ENCODE data around the gene HOMEZ.
A peak's percentile ranks its signal among the peaks of the same experiment; 100 is the strongest.
"Not testable (repeated sequence)": the region's sequence is repeated elsewhere in the genome, so short reads cannot be mapped to it uniquely, and the experiment has no call there.

The HOMEZ gene

DNA sequence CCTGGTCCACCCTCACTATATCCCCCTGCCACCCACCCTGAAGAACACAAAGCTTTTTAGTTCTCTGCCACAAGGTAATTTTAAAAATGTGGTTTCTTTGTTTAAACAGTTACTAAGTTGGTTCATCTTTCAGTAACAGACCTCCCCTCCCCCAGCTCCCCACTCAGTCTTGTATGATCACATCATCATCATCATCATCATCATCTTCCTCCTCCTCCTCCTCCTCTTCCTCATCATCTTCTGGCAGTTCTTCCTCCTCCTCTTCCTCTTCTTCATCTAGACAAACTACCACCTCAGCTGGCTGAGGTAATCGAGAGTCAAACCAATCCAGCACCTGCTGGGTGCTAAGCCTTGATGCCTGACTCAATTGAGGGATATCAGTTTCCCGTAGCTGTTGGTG lies 10.5 kb downstream of the HOMEZ start:
- no peak for DNase-seq

DNA sequence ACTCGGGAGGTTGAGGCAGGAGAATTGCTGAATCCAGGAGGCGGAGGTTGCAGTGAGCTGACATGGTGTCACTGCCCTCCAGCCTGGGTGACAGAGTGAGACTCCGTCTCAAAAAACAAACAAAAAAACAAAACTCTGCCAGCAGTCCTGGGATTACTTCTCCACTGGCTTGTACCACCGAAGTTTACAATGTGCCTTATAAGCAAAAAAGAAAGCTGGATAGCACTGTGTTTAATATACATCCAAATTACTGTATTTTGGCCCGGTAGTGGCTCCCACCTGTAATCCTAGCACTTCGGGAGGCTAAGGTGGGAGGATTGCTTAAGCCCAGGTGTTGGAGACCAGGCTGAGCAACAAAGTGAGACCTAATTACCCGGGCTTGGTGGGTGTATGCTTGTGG lies 16.7 kb downstream of the HOMEZ start:
- no peak for DNase-seq

DNA sequence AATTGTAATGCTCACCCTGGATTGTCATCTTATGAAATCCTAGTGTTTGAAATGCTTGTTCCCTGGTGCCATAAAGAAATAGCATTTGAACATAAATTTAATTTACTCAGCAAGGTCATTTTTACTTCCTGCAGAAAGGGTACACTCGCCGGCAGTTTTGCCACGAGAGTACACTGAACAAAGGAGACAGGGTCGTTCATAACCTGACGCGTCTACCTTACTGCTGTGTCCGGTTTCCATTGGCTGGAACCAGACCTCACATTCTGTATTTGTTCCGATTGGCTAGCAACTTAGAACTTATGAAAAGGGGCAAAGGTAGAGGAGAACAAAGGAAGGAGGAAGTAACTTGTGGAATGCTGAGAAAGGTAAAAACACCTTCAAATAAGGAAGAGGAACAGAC lies 25.1 kb downstream of the HOMEZ start:
- not testable (repeated sequence) for DNase-seq

DNA sequence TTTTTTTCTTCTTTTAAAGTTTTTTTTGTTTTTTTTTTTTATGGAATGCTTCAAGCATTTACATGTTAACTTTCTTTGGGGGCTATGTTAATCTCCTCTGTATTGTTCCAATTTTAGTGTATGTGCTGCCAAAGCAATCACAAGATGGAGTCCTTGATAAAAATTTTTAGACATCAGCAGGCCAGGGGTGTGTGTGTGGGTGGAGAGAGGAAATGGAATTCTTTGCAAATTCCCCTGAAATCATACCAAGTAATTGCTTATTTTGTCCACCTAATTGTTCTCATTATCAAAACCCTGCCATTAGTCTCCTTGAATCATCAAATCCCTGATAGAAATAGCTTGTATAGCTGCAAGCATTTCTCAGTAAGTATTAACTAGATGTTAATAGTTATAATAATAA lies 26.5 kb downstream of the HOMEZ start:
- no peak for DNase-seq

DNA sequence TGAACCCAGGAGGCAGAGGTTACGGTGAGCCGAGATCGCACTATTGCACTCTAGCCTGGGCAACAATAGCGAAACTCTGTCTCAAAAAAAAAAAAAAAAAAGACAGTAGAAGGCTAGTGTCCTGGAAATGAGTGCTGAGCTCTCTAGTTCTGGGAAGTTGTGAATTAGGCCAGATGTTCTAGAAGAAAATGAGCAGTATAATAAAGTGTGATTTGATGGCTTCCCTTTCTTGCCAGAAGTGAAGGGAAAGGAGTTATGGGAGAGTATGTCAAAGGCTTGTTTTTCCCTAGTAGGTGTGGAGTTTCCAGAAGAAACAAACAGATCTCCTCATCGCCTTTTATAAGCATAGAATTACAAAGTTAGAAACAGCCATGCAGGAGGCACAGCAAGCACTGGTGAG lies 27.7 kb downstream of the HOMEZ start:
- DNase-seq: no peak

DNA sequence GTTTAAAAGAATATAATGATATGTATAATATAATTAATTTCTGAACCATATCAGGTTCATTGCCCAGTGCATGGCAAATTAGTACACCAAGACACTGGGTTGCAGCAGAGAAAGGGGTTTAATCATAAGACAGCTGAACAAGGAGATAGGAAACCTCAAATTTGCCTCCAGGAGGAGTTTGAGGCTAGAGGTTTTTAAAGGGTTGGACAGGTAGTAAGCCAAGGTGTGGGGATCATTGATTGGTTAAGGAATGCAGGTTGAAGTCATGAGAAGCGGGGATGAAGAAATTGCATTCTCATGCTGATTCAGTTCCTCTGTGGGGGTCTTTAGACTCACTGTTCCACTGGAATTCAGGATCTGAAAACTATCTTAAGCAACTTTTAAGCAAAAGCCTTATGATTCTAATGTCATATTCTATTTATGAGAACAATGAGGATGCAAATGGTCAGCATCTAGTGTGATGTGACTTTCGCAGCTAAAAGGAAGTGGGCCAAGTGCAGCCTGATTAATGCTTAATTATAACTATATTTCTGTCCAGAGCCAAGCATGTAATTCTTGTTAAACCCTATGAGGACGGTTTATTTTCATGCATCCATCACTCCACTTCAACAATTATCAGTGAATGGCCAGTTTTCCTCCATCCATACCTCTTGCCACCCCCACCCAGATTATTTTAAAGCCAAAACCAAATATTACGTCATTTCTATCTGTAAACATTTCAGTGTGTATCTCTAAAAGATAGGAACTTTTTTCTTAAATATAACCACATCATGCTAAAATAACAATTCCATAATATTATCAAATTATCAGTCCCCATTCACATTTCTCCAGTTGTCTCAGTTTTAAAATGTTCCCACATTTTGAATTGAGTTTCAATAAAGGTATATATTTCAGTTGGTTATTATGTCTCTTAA lies 33.3 kb downstream of the HOMEZ start:
- DNase-seq: no peak

DNA sequence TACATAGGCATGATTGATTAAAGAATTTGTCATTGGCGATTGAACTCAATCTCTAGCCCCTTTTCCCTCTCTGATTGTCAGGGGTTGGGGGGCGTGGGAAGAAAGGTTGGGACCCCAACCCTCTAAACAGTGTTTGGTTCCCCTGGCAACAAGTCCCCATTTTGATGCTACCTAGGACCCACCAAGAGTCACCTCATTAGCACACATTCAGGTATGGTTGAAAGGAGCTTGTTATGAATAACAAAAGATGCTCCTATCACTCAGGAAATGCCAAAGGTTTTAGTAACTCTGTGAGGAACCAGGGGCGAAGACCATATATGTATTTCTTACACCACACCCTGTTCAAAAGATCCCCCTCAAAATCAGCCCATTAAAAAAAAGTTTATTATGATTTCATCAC lies 33.9 kb downstream of the HOMEZ start:
- DNase-seq: no peak

DNA sequence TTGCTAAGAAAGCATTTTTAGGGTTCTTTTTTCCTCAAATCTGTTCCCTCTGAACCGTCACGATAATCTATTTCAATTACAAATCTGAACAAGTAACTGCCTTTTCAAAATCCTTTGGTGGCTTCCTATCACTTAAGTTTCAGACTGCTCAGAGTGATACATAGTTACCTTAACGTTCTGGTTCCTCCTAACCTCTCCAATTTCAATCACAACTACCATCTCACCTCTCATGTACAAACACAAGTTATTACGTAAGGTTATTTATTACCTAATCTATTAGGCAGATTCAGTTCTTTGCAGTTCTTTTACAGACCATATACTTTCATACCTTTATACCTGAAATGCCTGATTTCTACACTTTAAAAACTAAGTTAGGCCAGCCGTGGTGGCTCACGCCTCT lies 36.1 kb downstream of the HOMEZ start:
- DNase-seq: no peak

DNA sequence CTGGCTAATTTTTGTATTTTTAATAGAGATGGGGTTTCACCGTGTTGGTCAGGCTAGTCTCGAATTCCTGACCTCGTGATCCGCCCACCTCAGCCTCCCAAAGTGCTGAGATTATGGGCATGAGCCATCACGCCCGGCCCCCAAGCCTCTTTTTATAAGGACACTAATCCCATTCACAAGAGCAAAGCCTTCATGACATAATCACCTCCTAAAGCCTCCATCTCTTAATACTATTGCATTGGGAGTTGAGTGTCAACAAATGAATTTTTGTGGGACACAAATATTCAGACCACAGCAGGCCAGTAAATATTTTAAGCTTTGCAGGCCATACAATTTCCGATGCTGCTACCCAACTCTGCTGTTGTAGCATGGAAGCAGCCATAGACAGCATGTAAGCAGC lies 37.3 kb downstream of the HOMEZ start:
- DNase-seq: no peak

DNA sequence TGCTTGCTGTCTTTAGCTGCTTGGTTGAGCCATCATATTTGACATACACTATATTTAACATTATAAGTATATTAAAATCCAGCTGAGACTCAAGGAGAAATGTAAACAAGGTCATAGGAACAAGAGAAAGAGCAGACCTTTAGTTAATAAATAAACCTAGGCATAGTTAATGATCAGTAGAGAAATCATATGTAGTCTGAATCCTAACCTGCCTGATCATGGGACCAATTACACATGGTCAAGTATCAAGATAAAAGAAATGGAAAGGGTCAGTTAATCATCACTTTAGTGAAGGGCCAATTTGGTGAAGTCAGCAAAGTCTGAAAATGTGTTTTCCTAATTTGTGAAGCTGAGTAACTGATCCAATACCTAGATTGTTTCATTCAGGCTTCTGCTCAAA lies 40.6 kb downstream of the HOMEZ start:
- no peak for DNase-seq

DNA sequence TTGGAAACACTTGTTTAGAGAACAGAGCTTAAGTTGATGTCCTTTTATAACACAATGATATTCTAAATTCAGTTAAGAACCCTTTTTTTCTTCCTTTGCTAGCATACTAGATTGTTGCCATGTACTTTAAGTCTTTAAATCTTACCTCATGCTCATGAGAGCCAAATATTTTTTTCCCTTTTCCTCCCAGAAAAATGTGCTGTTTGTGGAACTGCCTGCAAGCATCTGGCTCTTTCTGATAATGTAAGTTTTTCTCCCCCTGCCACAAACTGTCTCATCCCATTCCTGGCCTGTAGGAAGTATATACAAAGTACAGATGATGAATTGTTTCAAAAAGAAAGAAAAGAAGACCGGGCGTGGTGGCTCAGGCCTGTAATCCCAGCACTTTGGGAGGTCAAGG lies 42.9 kb downstream of the HOMEZ start:
- DNase-seq: no peak

DNA sequence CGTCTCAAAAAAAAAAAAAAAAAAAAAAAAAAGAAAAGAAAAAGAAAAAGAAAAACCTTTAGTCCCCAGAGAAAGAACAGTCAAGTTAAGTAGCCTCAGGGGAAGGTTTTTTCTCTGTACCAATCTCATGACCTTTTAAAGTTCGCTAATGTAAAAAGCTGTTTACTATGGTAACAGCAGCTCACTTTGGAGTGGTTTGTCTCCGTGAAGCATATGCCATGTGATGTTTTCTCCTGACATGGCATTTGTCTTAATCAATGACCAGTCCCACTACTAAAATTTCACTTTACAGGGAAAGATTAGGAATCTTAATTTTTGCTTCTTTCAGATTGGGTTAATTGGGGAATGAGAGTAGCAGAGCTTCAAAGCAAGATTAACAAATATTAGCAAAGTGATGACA lies 43.9 kb downstream of the HOMEZ start:
- DNase-seq: no peak

DNA sequence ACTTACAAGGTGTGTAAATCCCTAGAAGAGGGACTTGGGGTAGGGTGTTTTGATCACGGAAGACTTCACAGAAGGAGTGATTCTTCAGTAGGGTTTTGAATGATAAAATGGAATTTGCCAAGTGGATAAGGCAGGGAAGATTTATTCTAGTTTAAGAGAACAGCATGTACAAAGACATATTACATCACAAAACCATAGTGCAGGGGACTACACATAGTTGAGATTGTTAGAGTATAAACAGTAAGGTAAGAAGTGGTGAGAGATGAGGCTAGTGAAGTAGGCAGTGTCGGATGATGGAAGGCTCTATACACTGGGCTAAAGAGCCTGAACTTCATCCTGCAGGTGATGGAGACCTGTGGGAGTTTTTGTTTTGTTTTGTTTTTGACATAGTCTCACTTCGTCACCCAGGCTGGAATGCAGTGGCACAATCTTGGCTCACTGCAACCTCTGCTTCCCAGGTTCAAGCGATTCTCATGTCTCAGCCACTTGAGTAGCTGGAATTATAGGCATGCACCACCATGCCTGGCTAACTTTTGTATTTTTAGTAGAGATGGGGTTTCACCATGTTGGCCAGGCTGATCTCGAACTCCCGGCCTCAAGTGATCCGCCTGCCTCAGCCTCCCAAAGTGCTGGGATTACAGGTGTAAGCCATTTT lies 44.7 kb downstream of the HOMEZ start:
- not testable (repeated sequence) for DNase-seq

DNA sequence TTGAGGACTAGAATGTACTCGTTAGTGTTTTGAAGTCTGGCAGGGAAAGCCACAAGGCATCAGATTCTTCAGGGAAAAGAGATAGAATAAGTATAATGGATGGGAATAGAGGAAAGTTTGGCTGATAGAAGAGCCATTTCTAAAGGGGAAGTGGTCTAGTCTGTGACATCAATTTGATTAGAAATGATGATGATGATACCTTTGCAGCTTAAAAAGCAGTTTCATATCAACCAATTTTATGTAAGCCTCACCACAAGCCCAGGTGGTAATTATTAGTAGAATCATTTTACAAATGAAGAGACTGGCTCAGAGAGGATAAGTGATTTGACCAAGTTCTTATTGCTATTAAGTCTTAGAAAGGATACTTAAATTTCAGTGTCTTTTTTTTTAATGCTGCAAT lies 45.3 kb downstream of the HOMEZ start:
- DNase-seq: no peak

DNA sequence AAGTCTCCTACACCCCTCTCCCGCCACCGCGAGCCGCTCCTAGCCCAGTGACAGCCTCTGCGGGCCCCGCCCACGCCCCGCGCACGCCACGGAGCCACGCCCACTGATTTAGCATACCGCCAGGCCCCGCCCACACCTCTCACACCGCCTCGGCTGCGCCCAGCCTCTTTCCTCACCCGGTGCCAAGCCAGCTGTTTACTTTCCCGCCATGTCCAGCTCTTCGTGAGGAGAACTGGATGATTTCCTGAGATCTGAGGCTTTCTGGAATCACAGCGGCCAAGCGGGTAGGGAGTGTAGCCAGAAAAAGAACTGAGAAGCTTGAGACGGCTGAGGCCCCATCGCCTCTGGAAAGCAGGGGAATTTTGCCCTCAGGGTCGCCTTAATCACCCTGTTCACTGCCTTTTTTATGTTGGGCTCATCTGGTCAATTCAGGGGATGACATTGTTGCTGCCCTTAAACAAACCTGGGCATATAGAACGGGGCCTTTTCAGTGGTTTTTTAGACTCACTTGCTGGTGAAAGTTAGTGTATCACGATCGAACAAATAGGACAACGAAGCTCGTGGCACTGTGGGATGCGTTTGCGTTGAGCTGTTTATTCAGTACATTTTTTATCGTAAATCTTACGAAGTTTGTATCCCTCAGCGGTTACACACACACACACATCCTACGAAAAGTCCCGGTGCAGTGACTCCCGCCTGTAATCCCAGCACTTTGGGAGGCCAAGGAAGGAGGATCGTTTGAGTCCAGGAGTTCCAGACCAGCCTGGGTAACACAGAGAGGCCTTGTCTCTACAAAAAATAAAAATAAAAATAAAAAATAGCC lies 47.9 kb downstream of the HOMEZ start, which contains the start of gene RNF212B:
TSS of gene RNF212B (plus strand) at position 165 of the 823 bp plus-strand sequence. CDS start 2,410 bp downstream, outside the sequence.
- DNase-seq: peak; percentile 95

DNA sequence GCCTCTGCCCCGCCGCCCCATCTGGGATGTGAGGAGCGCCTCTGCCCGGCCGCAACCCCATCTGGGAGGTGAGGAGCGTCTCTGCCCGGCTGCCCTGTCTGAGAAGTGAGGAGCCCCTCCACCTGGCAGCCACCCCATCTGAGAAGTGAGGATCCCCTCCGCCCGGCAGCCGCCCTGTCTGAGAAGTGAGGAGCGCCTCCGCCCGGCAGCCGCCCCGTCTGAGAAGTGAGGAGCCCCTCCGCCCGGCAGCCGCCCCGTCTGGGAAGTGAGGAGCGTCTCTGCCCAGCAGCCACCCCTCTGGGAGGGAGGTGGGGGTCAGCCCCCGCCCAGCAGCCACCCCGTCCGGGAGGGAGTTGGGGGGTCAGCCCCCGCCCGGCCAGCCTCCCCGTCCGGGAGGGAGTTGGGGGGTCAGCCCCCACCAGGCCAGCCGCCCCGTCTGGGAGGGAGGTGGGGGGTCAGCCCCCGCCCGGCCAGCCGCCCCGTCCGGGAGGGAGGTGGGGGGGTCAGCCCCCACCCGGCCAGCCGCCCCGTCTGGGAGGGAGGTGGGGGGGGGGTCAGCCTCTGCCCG lies 53.6 kb downstream of the HOMEZ start:
- DNase-seq: not testable (repeated sequence)

DNA sequence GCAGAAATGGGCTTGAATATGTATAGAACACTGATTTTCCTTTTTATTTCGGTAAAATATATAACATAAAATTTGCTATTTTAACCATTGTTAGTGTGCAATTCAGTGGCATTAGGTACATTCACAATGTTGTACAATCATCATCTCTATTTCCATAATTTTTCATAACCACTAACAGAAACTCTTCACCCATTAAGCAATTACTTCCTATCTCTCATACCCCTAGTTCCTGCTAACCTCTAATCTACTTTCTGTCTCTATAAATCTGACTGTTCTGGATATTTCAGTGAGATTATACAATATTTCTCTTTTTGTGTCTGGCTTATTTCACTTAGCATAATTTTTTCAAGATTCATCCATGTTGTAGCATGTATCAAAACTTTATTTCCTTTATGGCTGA lies 57.1 kb downstream of the HOMEZ start:
- no peak for DNase-seq

DNA sequence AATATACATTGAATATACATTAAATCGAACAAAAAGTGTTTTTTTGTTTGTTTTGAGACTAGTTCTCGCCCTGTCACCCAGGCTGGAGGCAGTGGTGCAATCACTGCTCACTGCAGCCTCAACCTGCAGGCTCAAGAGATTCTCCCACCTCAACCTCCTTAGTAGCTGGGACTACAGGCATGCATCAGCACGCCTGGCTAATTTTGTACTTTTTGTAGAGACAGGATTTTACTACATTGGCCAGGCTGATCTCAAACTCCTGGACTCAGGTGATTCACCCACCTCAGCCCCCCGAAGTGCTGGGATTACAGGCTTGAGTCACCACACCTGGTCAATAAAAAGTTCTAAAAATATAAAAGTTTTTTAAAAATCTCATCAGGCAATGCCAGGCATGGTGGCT lies 58.4 kb downstream of the HOMEZ start:
- DNase-seq: no peak

DNA sequence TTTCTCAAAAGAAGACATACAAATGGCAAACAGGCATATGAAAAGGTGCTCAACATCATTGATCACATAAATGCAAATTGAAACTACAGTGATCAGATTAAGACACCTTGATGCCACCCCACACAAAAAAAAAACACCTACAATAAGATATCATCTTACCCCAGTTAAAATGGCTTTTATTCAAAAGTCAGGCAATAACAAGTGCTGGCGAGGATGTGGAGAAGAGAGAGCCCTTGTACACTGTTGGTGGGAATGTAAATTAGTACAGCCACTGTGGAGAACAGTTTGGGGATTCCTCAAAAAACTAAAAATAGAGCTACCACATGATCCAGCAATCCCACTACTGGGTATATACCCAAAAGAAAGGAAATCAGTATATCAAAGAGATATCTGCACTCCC lies 61.0 kb downstream of the HOMEZ start:
- DNase-seq: not testable (repeated sequence)
